ENCODE results near the gene JMJD4.

JMJD4 gene

GRCh38 chr1:227748496-227749182 lies 13.5 kb upstream of the JMJD4 start:
- no peak for FAIRE-seq

GRCh38 chr1:227747948-227748495 lies 12.9 kb upstream of the JMJD4 start:
- FAIRE-seq: no peak

GRCh38 chr1:227747382-227747781 lies 12.3 kb upstream of the JMJD4 start:
- FAIRE-seq: no peak

GRCh38 chr1:227746676-227747075 lies 11.6 kb upstream of the JMJD4 start:
- no peak for FAIRE-seq

- FAIRE-seq: no peak
These were observed 10.6 kb upstream of the JMJD4 start for GRCh38 chr1:227745568-227746265.

GRCh38 chr1:227744668-227745067 lies 9.6 kb upstream of the JMJD4 start:
- no peak for FAIRE-seq

GRCh38 chr1:227742738-227743715 lies 7.9 kb upstream of the JMJD4 start:
- no peak for FAIRE-seq

GRCh38 chr1:227741166-227741870 lies 6.2 kb upstream of the JMJD4 start:
- no peak for FAIRE-seq

- FAIRE-seq: no peak
These were observed 5.4 kb upstream of the JMJD4 start for GRCh38 chr1:227740401-227740960.

- no peak for FAIRE-seq
These were observed 4.5 kb upstream of the JMJD4 start for GRCh38 chr1:227739636-227740035.

- no peak for FAIRE-seq
These were observed 3.7 kb upstream of the JMJD4 start for GRCh38 chr1:227738820-227739219.

- no peak for FAIRE-seq
These were observed 1.8 kb upstream of the JMJD4 start for GRCh38 chr1:227736814-227737432.

- no peak for FAIRE-seq
These were observed 610 bp upstream of the JMJD4 start for GRCh38 chr1:227735539-227736285.

GRCh38 chr1:227734546-227734855 lies 601 bp downstream of the JMJD4 start:
- no peak for FAIRE-seq

- FAIRE-seq: no peak
These were observed 1.2 kb downstream of the JMJD4 start for GRCh38 chr1:227733751-227734545.

GRCh38 chr1:227733309-227733705 lies 1.8 kb downstream of the JMJD4 start:
- FAIRE-seq: no peak

- FAIRE-seq: no peak
These were observed 2.4 kb downstream of the JMJD4 start for GRCh38 chr1:227732586-227733308.

GRCh38 chr1:227731696-227732585 lies 3.2 kb downstream of the JMJD4 start:
- FAIRE-seq: no peak

Measured in colon (tissue), 2 donors.